NCI-H748 (cell line): ENCODE measurements around the gene FBXW9.
"Not testable (repeated sequence)": the region's sequence is repeated elsewhere in the genome, so short reads cannot be mapped to it uniquely, and the experiment has no call there.

Experiments used
- DNase-seq: peaks from one replicate; lab custom pipeline; 2025; ENCODE audit not compliant: unreplicated experiment; lab: John Stamatoyannopoulos, UW

FBXW9 gene

GRCh38 chr19:12681074-12681987, 15.1 kb downstream of the FBXW9 start, which contains the start of gene DHPS:
Gene DHPS, minus strand, starts transcription at chr19:12681880. Its CDS starts 114 bp downstream, at chr19:12681766.
- DNase-seq: peak; percentile 96

- no peak for DNase-seq
These were observed 16.4 kb downstream of the FBXW9 start for GRCh38 chr19:12680034-12680433.

- DNase-seq: not testable (repeated sequence)
These were observed 18.4 kb downstream of the FBXW9 start for GRCh38 chr19:12678039-12678438.

GRCh38 chr19:12676928-12677327, 19.5 kb downstream of the FBXW9 start:
- no peak for DNase-seq

GRCh38 chr19:12676384-12676792, 20.0 kb downstream of the FBXW9 start:
- peak; percentile 58 for DNase-seq

GRCh38 chr19:12675940-12676339, 20.5 kb downstream of the FBXW9 start:
- no peak for DNase-seq

- no peak for DNase-seq
These were observed 21.0 kb downstream of the FBXW9 start for GRCh38 chr19:12675399-12675798.

- DNase-seq: no peak
These were observed 23.7 kb downstream of the FBXW9 start for GRCh38 chr19:12672744-12673143.

- DNase-seq: no peak
These were observed 26.1 kb downstream of the FBXW9 start for GRCh38 chr19:12670159-12670928.

GRCh38 chr19:12669270-12670158, 26.9 kb downstream of the FBXW9 start:
- peak; percentile 75 for DNase-seq

GRCh38 chr19:12668932-12669269, 27.5 kb downstream of the FBXW9 start:
- DNase-seq: peak; percentile 41

GRCh38 chr19:12668346-12668745, 28.1 kb downstream of the FBXW9 start:
- no peak for DNase-seq

- no peak for DNase-seq
These were observed 28.6 kb downstream of the FBXW9 start for GRCh38 chr19:12667731-12668302.

GRCh38 chr19:12666265-12667048, 30.0 kb downstream of the FBXW9 start, which contains the start of the genes MAN2B1 and WDR83:
Gene MAN2B1, minus strand, starts transcription at chr19:12666742. Its CDS starts 41 bp downstream, at chr19:12666701.
Gene WDR83, plus strand, starts transcription at chr19:12666807. Its CDS starts 2,984 bp downstream, at chr19:12669791.
- peak; percentile 75 for DNase-seq

GRCh38 chr19:12665671-12666264, 30.7 kb downstream of the FBXW9 start:
- DNase-seq: no peak

- no peak for DNase-seq
These were observed 31.2 kb downstream of the FBXW9 start for GRCh38 chr19:12665281-12665573.

GRCh38 chr19:12664406-12665280, 31.8 kb downstream of the FBXW9 start:
- DNase-seq: no peak

GRCh38 chr19:12660980-12661379, 35.5 kb downstream of the FBXW9 start:
- DNase-seq: no peak
